Heart left ventricle (tissue), 16 donors: ENCODE data around the gene FAM3B. TPM values are rescaled to one million over a fixed set of nuclear protein-coding genes. Genes with fewer than 3 reads are reported as not detected.

Experiments
- ATAC-seq, 4 donors: fragments of 200-7000 bp; cut with Tn5 transposase; one replicate each; pipeline ENCODE4 v1.9.1; 2020 to 2022; ENCODE audit warnings: moderate library complexity in 4 of 4, mild to moderate bottlenecking in 3 of 4, moderate number of reproducible peaks in 1 of 4
- DNase-seq, 5 donors: peaks; one replicate each; pipeline ENCODE4 v3.0.0-alpha.2; 2020
- H3K27ac ChIP-seq, 12 donors: fragments of 200-600 bp; sonication (generic) in 4 of 12; one replicate each; pipeline versions ENCODE4 v1.5.0 to v1.8.0; 2016 to 2022; ENCODE audit warnings: mild to moderate bottlenecking in 2 of 12
- H3K27me3 ChIP-seq, 9 donors: fragments of 200-600 bp; sonication (generic) in 2 of 9; one replicate each; pipeline versions ENCODE4 v1.5.1 to v1.8.0; 2016 to 2022; ENCODE audit warnings: mild to moderate bottlenecking in 3 of 9
- H3K36me3 ChIP-seq, 9 donors: fragments of 200-600 bp; sonication (generic) in 2 of 9; one replicate each; pipeline versions ENCODE4 v1.5.0 to v1.8.0; 2018 to 2022; ENCODE audit warnings: mild to moderate bottlenecking in 2 of 9
- H3K4me1 ChIP-seq, 12 donors: fragments of 200-600 bp; sonication (generic) in 4 of 12; one replicate each; pipeline versions ENCODE4 v1.5.0 to v1.8.0; 2016 to 2022; ENCODE audit warnings: mild to moderate bottlenecking in 3 of 12
- H3K4me3 ChIP-seq, 12 donors: fragments of 200-600 bp; sonication (generic) in 4 of 12; one replicate each; pipeline versions ENCODE4 v1.5.0 to v1.8.0; 2017 to 2022; ENCODE audit warnings: mild to moderate bottlenecking in 9 of 12, moderate library complexity in 4 of 12
- H3K9me3 ChIP-seq, 12 donors: fragments of 200-600 bp; sonication (generic) in 4 of 12; one replicate each; pipeline versions ENCODE4 v1.5.0 to v1.8.0; 2016 to 2022; ENCODE audit warnings: mild to moderate bottlenecking in 1 of 12
- CTCF ChIP-seq, 12 donors: fragments of 200-600 bp; sonication (generic) in 4 of 12; IDR thresholded peaks; one replicate each; pipeline versions ENCODE4 v1.5.0 to v1.8.0; 2018 to 2022; ENCODE audit warnings: antibody characterized with exemption in 12 of 12, mild to moderate bottlenecking in 5 of 12
- POLR2A ChIP-seq, 2 donors: fragments of 450-650 bp; IDR thresholded peaks; one replicate each; pipeline ENCODE4 v1.6.1; 2017; ENCODE audit warnings: antibody characterized with exemption in 2 of 2, mild to moderate bottlenecking in 2 of 2, moderate library complexity in 2 of 2
- WGBS, 4 donors: extraction: QIAGEN DNeasy Blood & Tissue Kit in 2 of 4; methylation state at CpG; one replicate each; pipeline versions ENCODE4 v1.1.5 to v1.1.7; 2013 to 2018; 5-methylcytosine and 5-hydroxymethylcytosine counted together
- intact Hi-C, 10 donors: fragments of 100-400 bp; cut with DNase I; formaldehyde crosslinking; loops; one replicate each; pipeline versions ENCODE4 v1.11.1 to v1.14.2; 2022
- polyA plus RNA-seq, 2 donors: library from polyadenylated mRNA; stranded (reverse); fragments of 200-250 nt; gene quantifications; one replicate each; pipeline ENCODE4 v1.2.3, GENCODE V29; 2013
- total RNA-seq, 9 donors: library from RNA; depleted of rRNA in 2 of 9; stranded (reverse); fragments of >200 nt in 2 of 9; fragmentation: NEBNext Ultra II Directional in 3 of 9; extraction: Animal tissue kit (Norgen Biotek cat#: 25700) in 3 of 9; gene quantifications; one replicate each; pipeline versions ENCODE4 v1.1.0 to v1.2.4, GENCODE V29; 2016 to 2023
- donor health status: ischemic (EF 13 %, LVEDD 7.1; RV severe dilation, severe dysfunction).
- donor health status: healthy with polysubstance abuse.
- donor health status: DM: no; HTN: yes; CAD: no.
- donor health status: DM: no; HTN: no; CAD: no.
- donor health status: ischemic (EF 25% LVEDD 6.9; RV normal size, moderate dysfunction).
- donor health status: ischemic (EF 25% LVEDD 5.7; RV mildly dilated, moderate dysfunction).
- donor health status: healthy.
- donor health status: DM: yes; HTN: yes; CAD: no.
- donor health status: ischemic (EF 35%, LVEDD 5.7; RV mildly dilated, moderate dysfunction).
- donor health status: nonischemic (EF 11% LVEDD 7.7; RV severe dilation, severe dysfunction).
- donor health status: DM: yes; HTN: yes; CAD: no.
- donor health status: PGD.
- donor health status: ischemic (EF 29% LVEDD 5.4; RV normal size, mild dysfunction).
- donor health status: nonischemic (EF 23%, LVEDD 6.1; RV moderate dilation, normal function).

The FAM3B gene
- total and polyA plus RNA-seq, 11 donors = 0.10 to 0.54 TPM; not detected in 9

- intact Hi-C loops = no loop called here
- Histone ChIP-seq H3K27me3 (peaks cover 0 to 3% (median 0%) of the 10 kb centered on the region in 9 donors), H3K4me1 (no peaks in the 10 kb centered on the region), H3K27ac (no peak overlapping the region), H3K4me3 (no peak overlapping the region), H3K9me3 (peaks cover 0 to 8% (median 0%) of the 10 kb centered on the region in 12 donors), H3K36me3 (no peaks in the 10 kb centered on the region)
- DNase-seq (no peak), ATAC-seq (no peak)
- WGBS, 4 donors = 58 to 66% (median 62%) methylated on average over 16 of the region's 16 CpGs
- TF ChIP-seq POLR2A (IDR thresholded peaks at IDR 0.05) = no peak
- TF ChIP-seq CTCF (IDR thresholded peaks at IDR 0.05) = no peak
Observed at GRCh38 chr21:41328660-41329607, 12.3 kb downstream of the FAM3B start.

GRCh38 chr21:41333752-41334151, 17.2 kb downstream of the FAM3B start:
- no peaks in the 10 kb centered on the region for H3K36me3 ChIP-seq
- no peaks in the 10 kb centered on the region for H3K4me1 ChIP-seq
- DNase-seq (no peak), ATAC-seq (no peak)
- peaks cover 0 to 6% (median 0%) of the 10 kb centered on the region in 9 donors for H3K27me3 ChIP-seq
- 95 to 100% (median 98%) methylated on average over 1 of the region's 1 CpG for WGBS, 4 donors
- no peak overlapping the region for H3K27ac ChIP-seq
- TF ChIP-seq POLR2A (IDR thresholded peaks at IDR 0.05) (no peak), CTCF (IDR thresholded peaks at IDR 0.05) (no peak)
- intact Hi-C loops = no loop called here
- H3K4me3 ChIP-seq = no peak overlapping the region
- peaks cover 0 to 16% (median 0%) of the 10 kb centered on the region in 12 donors for H3K9me3 ChIP-seq

DNA sequence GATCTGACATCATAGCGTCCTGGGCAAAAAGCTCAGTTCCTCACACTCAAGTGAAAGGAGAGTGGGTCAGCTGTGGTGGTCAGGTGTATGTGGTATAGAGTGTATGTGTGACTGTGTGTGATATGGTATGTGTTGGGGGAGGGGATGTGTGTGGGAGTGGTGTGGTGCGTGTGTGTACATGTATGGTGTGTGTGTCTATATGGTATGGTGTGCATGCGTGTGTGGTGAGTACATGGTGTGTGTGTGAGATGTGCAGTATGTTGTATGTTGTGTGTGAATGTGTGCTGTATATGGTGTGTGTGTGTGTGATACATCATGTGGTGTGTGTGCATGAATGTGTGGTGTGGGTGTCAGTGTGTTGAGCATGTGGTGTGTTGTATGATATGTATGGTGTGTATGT, 20.9 kb downstream of the FAM3B start:
- Histone ChIP-seq H3K36me3 (no peaks in the 10 kb centered on the region), H3K27ac (no peak overlapping the region), H3K4me1 (no peaks in the 10 kb centered on the region), H3K9me3 (peaks cover 0 to 23% (median 5%) of the 10 kb centered on the region in 12 donors), H3K4me3 (no peak overlapping the region), H3K27me3 (peaks cover 0 to 7% (median 0%) of the 10 kb centered on the region in 9 donors)
- 92 to 96% (median 95%) methylated on average over 3 of the region's 3 CpGs for WGBS, 4 donors
- intact Hi-C loops = no loop called here
- peak in 1 of 4 donors; percentile 22 for ATAC-seq
- no peak for TF ChIP-seq CTCF (IDR thresholded peaks at IDR 0.05)
- TF ChIP-seq POLR2A (IDR thresholded peaks at IDR 0.05) = no peak
- DNase-seq = no peak

- intact Hi-C loops = no loop called here
- ATAC-seq = no peak
Observed at GRCh38 chr21:41338455-41338854, 21.9 kb downstream of the FAM3B start.

More at GRCh38 chr21:41338455-41338854, 21.9 kb downstream of the FAM3B start:
- no peak overlapping the region for H3K27ac ChIP-seq
- no peak for TF ChIP-seq POLR2A (IDR thresholded peaks at IDR 0.05)
- no peak for TF ChIP-seq CTCF (IDR thresholded peaks at IDR 0.05)
- H3K4me3 ChIP-seq = no peak overlapping the region
- no peaks in the 10 kb centered on the region for H3K36me3 ChIP-seq
- WGBS, 4 donors = 86 to 92% (median 91%) methylated on average over 8 of the region's 8 CpGs
- H3K4me1 ChIP-seq = no peaks in the 10 kb centered on the region
- no peak for DNase-seq
- peaks cover 0 to 7% (median 0%) of the 10 kb centered on the region in 9 donors for H3K27me3 ChIP-seq
- H3K9me3 ChIP-seq = peaks cover 0 to 24% (median 5%) of the 10 kb centered on the region in 12 donors
